GM19467 (cell line): Measurements from ENCODE around the gene SBK1.
"Not testable (repeated sequence)": the region's sequence is repeated elsewhere in the genome, so short reads cannot be mapped to it uniquely, and the experiment has no call there.

Experiments used
- ATAC-seq: cut with Tn5 transposase; IDR thresholded peaks from one replicate; pipeline ENCODE4 v1.9.1; 2021; ENCODE audit warnings: mild to moderate bottlenecking, moderate library complexity; ENCODE audit not compliant: unreplicated experiment

The SBK1 gene

DNA sequence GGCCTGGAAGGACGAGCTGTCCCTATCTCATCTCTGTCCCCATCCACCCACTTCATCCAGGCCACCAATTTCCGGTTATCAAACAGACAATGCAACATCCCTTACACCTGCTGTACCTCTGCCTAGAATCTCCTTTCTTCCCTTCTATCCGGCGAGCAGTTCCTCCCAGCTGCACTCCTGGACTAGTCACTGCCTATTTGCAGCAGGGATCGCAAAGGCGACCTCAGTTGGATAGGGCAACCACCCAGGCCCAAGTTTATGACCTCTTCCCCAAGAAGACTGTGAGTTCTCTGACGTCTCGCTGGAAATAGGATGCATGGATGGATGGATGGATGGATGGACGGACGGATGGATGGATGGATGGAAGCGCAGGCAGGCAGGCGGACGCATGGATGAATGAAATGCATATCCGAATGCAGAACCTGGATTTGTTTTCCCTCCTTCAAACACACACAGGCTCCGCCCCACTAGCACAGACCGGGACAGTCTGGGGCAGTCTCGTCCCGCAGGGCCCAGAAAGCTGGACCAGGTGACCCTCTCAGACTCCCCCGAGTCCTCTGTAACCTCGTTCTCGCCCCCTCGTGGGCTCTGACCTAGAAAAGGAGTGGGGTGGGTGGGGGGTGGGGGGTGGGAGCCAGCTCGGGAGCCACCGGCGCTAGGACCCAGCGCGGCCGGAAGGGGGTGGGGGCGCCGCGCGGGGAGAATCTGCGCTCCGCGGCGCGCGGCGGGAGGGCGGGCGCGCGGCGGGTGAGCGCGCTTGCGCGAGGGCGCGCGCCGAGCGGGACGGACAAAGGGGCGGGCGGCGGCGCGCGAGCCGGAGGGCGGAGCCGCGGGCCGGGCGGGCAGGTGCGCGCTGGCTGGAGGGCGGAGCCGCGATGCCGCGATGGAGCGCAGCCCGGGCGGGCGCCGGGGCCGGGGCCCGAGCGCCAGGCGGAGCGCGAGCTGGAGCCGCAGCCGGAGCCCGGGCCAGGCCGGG is at the start of gene SBK1:
SBK1 (plus strand) TSS at position 875 of the 976 bp plus-strand sequence. CDS start 24,867 bp downstream, outside the sequence.
- peak; percentile 71 for ATAC-seq

DNA sequence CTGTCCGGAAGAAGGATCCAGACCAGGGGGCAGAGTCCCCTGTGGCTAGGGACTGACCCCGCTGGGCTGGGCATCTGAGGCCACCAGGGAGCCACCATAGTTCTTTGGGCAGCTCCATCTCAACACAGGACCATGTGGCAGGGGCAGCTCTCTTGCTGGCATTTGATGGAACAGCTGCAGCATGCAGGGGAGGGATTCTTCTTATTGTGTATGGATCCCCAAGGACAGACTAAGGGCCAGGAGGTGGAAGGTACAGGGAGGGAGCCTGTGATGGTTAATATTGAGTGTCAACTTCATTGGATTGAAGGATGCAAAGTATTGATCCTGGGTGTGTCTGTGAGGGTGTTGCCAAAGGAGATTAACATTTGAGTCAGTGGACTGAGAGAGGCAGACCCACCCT is 42.8 kb upstream of the SBK1 start:
- not testable (repeated sequence) for ATAC-seq

DNA sequence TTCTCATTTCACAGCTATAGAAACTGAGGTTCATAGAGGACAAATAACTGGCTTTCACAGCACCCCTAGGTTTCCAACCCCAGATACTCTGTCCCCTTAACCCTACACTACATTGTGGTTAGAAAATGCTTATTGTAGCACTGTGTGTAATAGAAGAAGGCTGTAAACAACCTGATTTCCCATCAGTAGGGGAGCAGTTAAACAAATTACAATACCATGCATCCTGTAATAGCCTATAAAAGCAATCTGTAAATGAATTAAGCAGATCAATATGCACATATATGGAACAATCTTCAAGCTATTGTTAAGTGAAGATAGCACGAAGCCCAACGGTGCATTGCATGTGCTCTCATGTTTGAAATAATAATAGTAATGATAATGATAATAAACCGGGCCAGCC is 41.3 kb upstream of the SBK1 start:
- ATAC-seq, result no peak

DNA sequence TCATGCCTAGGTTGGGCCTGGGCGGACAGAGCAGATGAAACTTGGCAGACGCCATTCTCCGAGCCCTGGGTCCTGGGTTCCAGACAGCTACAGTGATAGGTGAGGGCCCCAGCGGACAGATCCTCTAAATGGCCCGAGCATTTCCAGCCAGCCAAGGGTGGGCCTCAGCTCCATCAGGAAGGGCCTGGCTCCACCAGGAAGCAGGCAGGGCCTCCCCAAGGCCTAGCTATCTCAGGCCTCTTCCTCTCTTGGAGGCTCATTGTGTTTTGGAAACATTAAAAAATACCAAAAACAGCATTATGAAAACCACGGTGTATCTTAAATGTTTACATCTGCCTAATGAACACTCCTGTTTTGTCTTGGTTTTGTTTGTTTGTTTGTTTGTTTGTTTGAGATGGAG is 38.2 kb upstream of the SBK1 start:
- no peak for ATAC-seq

DNA sequence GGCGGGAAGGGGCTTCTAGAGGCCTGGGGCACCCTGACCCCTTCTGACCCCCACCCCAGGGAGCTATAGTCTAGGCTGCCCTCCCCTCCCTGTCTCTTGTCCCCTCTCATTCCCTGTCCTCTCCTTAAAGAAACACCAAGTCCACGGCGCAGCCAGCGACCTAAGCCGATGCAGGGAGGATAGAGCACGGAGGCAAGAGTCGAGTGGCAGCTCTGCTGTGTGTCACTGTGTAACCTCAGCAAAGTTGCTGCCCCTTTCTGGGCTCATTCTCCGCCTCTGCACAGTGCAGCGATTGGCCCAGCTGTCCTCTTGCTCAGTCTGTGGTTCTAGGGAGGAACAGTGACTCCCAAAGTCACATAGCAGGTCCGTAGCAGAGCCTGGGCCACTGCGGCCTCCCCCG is 36.5 kb upstream of the SBK1 start:
- ATAC-seq, result no peak

DNA sequence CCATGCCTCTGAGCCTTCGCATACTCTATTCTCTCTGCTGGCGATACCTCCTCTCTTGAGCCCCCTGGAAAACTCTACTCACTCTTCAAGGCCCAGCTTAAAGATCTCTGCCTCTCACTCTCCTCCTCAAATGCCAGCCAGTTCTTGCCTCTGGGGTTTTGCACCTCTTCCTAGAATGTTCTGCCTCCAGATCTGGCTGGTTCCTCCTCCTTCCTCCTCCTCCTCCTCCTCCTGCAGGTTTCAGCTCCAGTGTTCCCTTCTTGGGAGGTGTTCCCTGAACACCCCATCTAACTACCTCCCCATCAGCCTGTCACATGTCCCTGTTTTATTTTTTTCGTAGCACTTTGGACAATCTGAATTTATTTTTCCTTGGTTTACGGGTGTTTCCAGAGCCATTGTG is 35.1 kb upstream of the SBK1 start:
- ATAC-seq, result no peak

DNA sequence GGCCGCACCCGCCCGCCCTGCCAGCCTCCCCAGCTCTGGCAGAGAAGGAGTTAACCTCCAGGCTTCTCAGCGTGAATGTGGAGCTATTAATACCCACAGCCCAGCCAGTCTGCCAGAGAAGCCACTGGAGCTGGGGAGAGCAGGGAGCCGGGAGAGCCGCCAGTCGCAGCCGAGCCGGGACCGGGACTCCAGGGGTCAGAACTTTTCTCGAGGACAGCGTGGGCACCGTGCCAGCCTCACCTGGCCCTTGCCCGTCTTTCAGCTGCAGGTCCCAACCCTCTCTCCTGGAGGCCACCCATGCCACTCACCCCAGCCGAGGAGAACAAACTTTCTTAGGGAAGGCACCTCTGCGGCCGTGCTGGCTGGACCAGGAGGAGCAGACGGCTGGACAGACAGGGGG is 33.8 kb upstream of the SBK1 start:
- no peak for ATAC-seq

DNA sequence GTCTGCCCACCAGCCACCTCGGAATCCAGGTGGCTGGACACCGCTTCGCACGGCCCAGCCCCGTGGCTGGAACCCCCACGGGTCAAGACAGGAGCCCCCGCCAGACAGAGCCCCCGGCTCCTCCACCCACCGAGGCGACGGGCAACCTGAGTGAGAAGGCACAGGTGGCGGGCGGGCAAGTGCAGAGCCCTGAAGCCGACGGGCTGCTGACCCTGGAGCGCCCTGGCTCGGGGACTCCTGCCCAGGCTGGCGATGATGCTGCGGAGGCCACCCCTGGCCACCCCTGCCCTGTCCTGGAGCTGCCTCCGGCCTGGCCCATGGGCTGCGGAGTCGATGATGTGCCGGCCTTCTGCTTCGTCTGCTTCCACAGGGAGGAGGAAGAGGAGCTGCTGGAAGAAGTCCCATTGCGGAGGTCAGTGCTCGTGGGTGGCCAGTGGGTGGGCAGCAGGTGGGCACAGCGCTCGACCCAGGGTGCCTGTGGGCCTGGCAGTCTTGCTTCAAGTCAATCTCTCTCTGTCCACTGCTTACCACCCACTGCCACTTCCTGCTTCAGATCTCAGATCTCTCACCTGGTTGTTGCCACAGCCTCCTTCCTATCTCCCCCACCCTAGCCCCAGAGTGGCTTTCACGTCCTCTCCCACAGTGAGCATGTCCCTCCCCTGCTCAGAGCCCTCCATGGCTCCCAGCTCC is 33.1 kb upstream of the SBK1 start:
- no peak for ATAC-seq

DNA sequence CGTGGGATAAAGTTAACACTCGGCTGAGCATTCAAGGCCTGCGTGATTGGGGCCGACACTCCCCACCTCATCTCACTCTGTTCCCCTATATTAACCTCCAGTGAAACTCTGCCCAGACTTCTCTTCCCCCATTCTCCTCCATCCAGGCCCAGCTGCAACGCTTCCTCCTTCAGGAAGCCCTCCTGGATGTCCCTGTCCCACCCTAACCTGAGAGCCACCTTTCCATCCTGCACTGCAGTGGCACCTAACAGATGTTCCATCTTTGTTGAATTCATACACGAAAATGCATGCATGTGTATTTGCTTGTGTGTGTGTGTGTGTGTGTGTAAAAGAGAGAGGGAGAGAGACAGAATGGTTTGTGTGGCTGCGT is 32.6 kb upstream of the SBK1 start:
- ATAC-seq, result no peak

DNA sequence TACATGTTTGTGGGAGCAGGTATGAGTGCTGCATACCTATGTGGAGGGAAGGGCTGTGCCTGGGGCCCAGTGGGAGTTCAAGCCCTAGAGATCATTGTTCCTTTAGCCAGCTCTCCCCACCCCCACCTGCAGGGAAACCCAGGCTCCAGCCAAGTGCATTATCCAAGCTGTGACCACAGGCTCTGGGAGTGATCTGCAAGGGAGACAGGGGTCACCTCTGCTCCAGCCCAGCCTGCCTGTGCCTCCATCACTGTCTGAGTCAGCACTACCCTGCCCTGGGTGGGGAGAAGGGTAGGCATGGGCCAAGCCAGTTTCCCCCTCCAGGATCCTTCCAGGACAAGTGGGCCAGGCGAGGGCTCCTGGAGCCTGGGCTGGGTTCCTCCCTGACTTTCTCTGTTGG is 32.1 kb upstream of the SBK1 start:
- no peak for ATAC-seq

DNA sequence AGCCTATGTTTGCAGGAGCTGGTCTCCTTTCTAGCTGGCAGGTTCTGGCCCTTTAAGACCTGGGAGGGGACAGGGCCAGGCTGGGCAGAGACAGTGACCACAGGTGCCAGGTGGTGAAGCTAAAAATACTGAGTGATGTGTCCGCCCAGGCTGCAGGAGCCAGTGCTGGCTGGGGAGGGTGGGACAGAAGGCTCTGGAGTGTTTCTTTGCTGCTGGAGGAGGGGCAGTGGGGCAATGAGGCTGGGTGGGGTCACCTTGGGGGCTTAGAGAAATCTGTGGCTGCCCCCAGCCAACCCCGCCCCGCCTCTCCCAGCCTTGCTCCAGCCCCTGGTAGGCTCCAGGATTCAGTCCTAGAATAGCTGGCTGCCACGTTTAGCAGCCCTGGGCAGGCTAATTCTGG is 30.4 kb upstream of the SBK1 start:
- no peak for ATAC-seq

DNA sequence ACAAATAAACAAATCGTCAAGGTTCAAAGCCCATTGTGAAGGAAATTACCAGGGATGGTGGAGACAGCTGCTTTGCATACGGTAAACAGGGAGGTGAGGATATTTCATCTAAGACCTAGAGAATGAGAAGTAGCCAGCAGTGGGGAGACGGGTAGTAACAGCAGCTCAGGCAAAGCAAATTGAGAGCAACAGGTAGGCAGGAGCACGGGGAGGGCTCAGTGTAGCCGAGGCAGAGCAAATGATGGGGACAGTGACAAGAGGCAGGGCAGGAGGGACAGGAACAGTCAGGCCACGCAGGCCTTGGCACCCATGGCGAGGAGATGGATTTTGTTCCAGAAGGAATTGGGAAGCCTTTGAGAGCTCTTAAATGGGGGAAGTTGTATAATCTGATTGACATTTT is 29.0 kb upstream of the SBK1 start:
- no peak for ATAC-seq

DNA sequence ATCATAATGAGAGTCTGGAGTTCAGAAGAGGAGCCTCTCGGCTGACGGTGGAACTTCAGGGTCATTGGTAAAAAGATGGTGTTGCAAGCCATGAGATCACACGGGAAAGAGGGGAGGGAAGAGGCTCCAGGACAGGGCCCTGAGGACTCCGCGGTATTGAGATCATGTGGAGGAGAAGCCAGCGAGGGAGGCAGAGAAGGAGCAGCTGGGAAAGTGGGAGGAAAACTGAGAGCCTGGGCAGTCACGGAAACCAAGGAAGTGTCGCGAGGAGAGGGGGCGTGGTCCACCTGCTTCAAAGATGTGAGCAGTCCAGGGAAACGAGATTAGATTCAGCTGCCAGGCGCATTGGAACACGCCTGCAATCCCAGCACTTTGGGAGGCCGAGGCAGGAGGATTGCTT is 27.7 kb upstream of the SBK1 start:
- ATAC-seq, result no peak

DNA sequence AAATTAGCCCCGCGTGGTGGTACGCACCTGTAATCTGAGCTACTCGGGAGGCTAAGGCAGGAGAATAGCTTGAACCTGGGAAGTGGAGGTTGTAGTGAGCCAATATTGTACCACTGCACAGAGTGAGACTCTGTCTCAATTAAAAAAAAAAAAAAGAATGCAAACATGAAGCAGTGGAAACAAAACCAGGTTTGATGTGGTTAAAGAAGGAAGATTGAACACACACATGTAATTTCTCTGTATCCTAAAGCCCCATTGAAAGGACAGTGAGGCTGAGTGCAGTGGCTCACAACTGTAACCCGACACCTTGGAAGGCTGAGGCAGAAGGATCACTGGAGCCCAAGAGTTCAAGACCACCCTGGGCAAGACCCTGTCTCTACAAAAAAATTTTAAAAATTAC is 26.5 kb upstream of the SBK1 start:
- ATAC-seq, result no peak

DNA sequence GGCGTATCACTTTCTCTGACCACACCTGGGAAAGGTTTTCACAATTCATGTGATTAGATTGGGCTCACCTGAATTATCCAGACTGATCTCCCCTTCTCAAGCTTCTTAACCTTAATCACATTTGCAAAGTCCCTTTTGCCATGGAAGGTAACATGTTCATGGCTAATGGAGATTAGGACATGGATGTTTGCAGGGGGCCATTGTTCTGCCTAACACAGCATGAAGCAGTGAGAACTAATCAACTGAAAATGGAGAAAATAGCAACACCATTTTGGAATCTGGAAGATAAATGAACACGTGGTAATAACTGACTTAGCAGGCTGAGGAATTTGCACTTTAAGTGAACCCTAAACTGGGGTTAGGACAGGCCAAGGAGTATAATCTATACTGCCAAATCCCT is 25.0 kb upstream of the SBK1 start:
- ATAC-seq, result no peak

DNA sequence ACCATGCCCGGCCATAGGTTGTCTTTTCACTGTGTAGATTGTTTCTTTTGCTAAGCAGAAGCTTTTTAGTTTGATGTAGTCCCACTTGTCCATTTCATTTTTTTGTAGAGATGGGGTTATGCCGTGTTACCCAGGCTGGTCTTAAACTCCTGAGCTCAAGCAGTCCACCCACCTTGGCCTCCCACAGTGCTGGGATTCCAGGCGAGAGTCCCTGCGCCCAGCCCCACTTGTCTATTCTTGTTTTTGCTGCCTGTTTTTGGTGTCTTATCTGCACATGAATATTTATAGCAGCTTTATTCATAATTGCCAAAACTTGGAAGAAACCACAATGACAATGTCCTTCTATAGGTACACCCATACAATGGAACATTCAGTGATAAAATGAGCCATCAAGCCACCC is 18.8 kb upstream of the SBK1 start:
- ATAC-seq, result no peak

DNA sequence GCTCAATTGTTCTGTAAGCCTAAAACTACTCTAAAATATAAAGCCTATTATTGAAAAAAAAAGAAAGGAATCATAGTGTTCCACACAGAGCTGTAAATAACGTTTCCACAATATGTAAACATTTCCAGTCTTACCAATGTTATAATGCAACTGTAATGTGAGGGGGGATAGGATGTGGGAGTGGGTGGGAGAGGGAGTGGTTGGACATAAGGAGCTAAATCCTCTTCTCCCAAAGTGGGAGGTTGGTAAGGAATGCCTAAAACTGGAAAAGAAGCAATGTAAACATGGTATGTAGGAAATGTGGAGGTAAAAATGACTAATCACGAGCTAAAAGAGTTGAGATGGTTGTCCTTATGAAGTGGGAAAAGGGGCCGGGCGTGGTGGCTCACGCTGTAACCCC is 17.6 kb upstream of the SBK1 start:
- no peak for ATAC-seq

DNA sequence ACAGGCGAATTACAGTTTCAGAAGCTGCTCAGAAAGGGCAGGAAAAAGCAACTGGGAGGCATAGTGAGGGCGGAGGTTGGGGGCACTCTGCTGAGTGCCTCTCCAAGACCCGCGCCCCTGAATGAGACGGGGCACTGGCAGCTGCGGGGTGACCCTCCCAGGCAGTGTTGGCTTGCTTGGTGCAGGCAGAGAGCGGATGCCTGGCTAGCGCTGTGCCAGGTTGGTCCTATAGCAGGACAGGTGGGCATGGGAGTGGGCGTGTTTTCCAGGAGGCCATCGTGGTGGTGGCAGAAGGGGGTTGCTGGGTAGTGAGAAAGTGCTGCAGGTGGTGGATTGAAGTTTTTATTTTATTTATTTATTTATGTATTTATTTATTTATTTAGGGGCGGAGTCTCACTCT is 16.0 kb upstream of the SBK1 start:
- ATAC-seq, result no peak

DNA sequence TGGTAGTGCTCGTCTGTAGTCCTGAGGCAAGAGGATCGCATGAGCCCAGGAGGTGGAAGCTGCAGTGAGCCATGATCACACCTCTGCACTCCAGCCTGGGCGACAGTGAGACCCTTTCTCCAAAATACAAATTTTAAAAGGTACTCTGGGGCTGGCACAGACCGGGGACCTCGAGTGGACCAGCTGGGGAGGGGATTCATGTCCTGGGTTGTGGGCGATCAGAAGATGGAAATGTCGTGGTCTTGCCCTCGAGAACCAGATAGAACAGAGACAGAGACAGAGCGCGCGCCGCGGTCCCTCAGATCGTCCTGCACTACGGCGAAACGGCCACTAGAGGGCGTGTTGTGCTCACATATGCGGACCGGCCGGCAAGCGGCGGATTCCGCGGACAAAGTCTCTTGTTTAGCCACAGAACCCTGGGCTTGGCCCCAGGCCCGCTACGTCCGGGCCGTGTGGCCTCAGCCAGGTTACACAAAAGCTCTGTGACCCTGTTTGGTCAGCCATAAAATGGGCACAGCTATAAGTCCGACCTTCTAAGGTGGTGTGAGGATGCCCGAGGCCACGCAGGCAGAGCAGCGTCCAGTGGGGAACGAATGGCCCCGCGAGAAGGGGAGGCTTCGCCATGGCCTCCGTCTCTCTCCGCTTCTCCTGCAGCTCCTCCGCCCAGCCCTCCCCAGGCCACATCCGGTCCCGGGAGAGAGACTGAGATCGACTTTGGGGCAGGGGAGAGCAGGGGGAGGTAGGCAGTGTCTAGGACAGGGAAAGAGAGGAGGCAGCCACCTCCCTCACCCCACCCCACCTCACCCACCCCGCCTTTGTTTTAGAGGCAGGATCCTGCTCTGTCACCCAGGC is 14.6 kb upstream of the SBK1 start:
- ATAC-seq, result no peak

DNA sequence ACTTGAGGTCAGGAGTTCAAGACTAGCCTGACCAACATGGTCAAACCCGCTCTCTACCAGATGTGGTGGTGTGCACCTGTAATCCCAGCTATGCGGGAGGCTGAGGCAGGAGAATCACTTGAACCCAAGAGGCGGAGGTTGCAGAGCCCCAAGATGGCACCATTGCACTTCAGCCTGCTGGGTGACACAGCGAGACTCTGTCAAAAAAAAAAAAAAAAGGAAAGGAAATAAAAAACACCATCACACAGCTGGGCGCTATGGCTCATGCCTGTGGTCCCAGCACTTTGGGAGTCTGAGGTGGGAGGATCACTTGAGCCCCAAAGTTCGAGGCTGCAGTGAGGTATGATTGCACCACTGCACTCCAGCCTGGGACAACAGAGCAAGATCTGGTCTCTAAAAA is 13.3 kb upstream of the SBK1 start:
- ATAC-seq, result no peak
